GM23338 (cell line): Measurements from ENCODE around the gene RCL1. TPM values are rescaled to one million over a fixed set of nuclear protein-coding genes. Genes with fewer than 3 reads are reported as not detected.

Source experiments
- ATAC-seq: fragments of 200-7000 bp; cut with Tn5 transposase; 3 replicates; pipeline ENCODE4 v1.9.1; 2020
- DNase-seq: peaks from one replicate; pipeline ENCODE4 v3.0.0-alpha.2; 2015; ENCODE audit warnings: low spot score
- H2AFZ ChIP-seq: fragments of 200-600 bp; sonication (generic); 2 replicates; pipeline ENCODE4 v1.8.0; 2016; ENCODE audit warnings: antibody characterized with exemption, mild to moderate bottlenecking, moderate library complexity
- H3F3A ChIP-seq: fragments of 200-600 bp; sonication (generic); replicated peaks from 2 replicates; pipeline ENCODE4 v1.8.0; 2017; ENCODE audit warnings: antibody characterized with exemption, mixed run types, low read depth
- H3K27ac ChIP-seq: fragments of 200-600 bp; sonication (generic); 2 replicates; pipeline ENCODE4 v1.6.1; 2016; ENCODE audit warnings: low read depth
- H3K27me3 ChIP-seq: fragments of 200-600 bp; sonication (generic); 2 replicates; pipeline ENCODE4 v1.8.0; 2016; ENCODE audit warnings: mild to moderate bottlenecking, mixed run types, moderate library complexity; ENCODE audit not compliant: insufficient read depth
- H3K36me3 ChIP-seq: fragments of 200-600 bp; sonication (generic); 2 replicates; pipeline ENCODE4 v1.8.0; 2016; ENCODE audit warnings: mild to moderate bottlenecking; ENCODE audit not compliant: insufficient read depth
- H3K4me1 ChIP-seq: fragments of 200-600 bp; sonication (generic); 2 replicates; pipeline ENCODE4 v1.8.0; 2016; ENCODE audit warnings: mild to moderate bottlenecking, moderate library complexity; ENCODE audit not compliant: insufficient read depth
- H3K4me2 ChIP-seq: fragments of 200-600 bp; sonication (generic); 2 replicates; pipeline ENCODE4 v1.7.1; 2017; ENCODE audit warnings: mixed run types
- H3K4me3 ChIP-seq: fragments of 200-600 bp; sonication (generic); 2 replicates; pipeline ENCODE4 v1.6.1; 2016; ENCODE audit warnings: mixed run types
- H3K79me2 ChIP-seq: fragments of 200-600 bp; sonication (generic); replicated peaks from 2 replicates; pipeline ENCODE4 v1.8.0; 2017; ENCODE audit warnings: mild to moderate bottlenecking; ENCODE audit not compliant: insufficient read depth
- H3K9me2 ChIP-seq: fragments of 200-600 bp; sonication (generic); 2 replicates; pipeline ENCODE4 v1.8.0; 2017; ENCODE audit not compliant: insufficient read depth
- H4K20me1 ChIP-seq: fragments of 200-600 bp; sonication (generic); replicated peaks from 2 replicates; pipeline ENCODE4 v1.8.0; 2017; ENCODE audit warnings: mild to moderate bottlenecking; ENCODE audit not compliant: insufficient read depth
- H3K27ac Mint-ChIP-seq: 2 replicates; pipeline ENCODE4 v1.8.0; 2020; ENCODE audit warnings: inconsistent platforms, mild to moderate bottlenecking, moderate library complexity, mixed read lengths
- H3K27me3 Mint-ChIP-seq: 3 replicates; pipeline ENCODE4 v1.8.0; 2022; ENCODE audit warnings: low read depth, mild to moderate bottlenecking, moderate library complexity, mixed read lengths, inconsistent platforms; ENCODE audit not compliant: insufficient read depth, poor library complexity
- H3K36me3 Mint-ChIP-seq: 3 replicates; pipeline ENCODE4 v1.8.0; 2021; ENCODE audit warnings: low read depth, mild to moderate bottlenecking, inconsistent platforms, moderate library complexity, mixed read lengths
- H3K4me1 Mint-ChIP-seq: 3 replicates; pipeline ENCODE4 v1.8.0; 2020; ENCODE audit warnings: mild to moderate bottlenecking, inconsistent platforms, mixed read lengths
- H3K4me3 Mint-ChIP-seq: 3 replicates; pipeline ENCODE4 v1.8.0; 2021; ENCODE audit warnings: moderate library complexity, mild to moderate bottlenecking, inconsistent platforms, mixed read lengths
- H3K9me3 Mint-ChIP-seq: 3 replicates; pipeline ENCODE4 v1.8.0; 2020; ENCODE audit warnings: moderate library complexity, mild to moderate bottlenecking, inconsistent platforms, mixed read lengths
- CREB1 ChIP-seq: fragments of 250-450 bp; sonication (Bioruptor Pico); IDR thresholded peaks from 2 replicates; pipeline ENCODE4 v1.5.0; 2020; ENCODE audit warnings: low read depth, mild to moderate bottlenecking, moderate library complexity
- EZH2 ChIP-seq: fragments of 200-600 bp; sonication (generic); IDR thresholded peaks from one replicate; pipeline ENCODE4 v1.8.0; 2017; ENCODE audit warnings: antibody characterized with exemption, mild to moderate bottlenecking, low read depth; ENCODE audit not compliant: unreplicated experiment
- EZH2phosphoT487 ChIP-seq: fragments of 200-600 bp; sonication (generic); IDR thresholded peaks from one replicate; pipeline ENCODE4 v1.8.1; 2018; ENCODE audit warnings: antibody characterized with exemption; ENCODE audit not compliant: unreplicated experiment
- NANOG ChIP-seq: IDR thresholded peaks from 2 replicates; pipeline ENCODE4 v1.6.1; 2016; ENCODE audit warnings: antibody characterized with exemption, borderline replicate concordance
- POLR2AphosphoS5 ChIP-seq: IDR thresholded peaks from 2 replicates; pipeline ENCODE4 v1.6.1; 2016; ENCODE audit warnings: antibody characterized with exemption, low read depth
- STAT1 ChIP-seq: IDR thresholded peaks from one replicate; pipeline ENCODE4 v1.6.1; 2016; ENCODE audit warnings: antibody characterized with exemption; ENCODE audit not compliant: unreplicated experiment
- ZNF114 ChIP-seq: fragments of 250-450 bp; sonication (Bioruptor Pico); IDR thresholded peaks from 2 replicates; pipeline ENCODE4 v1.5.0; 2020; ENCODE audit warnings: mild to moderate bottlenecking, moderate library complexity
- ZNF331 ChIP-seq: fragments of 250-450 bp; sonication (Bioruptor Pico); IDR thresholded peaks from 2 replicates; pipeline ENCODE4 v1.5.0; 2020; ENCODE audit warnings: low read depth, mild to moderate bottlenecking, moderate library complexity
- ZNF462 ChIP-seq: fragments of 250-450 bp; sonication (Bioruptor Pico); IDR thresholded peaks from 2 replicates; pipeline ENCODE4 v1.5.0; 2020; ENCODE audit warnings: mild to moderate bottlenecking, moderate library complexity
- polyA plus RNA-seq: library from polyadenylated mRNA; unstranded; fragments of >200 nt; fragmentation: Nextera tagmentation; extraction: Ambion mirVana; gene quantifications from 2 replicates; pipeline ENCODE4 v1.2.1, GENCODE V29; 2016
- total RNA-seq: library from RNA; depleted of rRNA; stranded (reverse); fragments of >200 nt; shearing (Covaris generic); gene quantifications from 2 replicates; pipeline ENCODE4 v1.2.3, GENCODE V29; 2014
- TF ChIP-seq, protein P1 (sequence below): IDR thresholded peaks from 2 replicates; pipeline ENCODE4 v1.6.1; 2016; ENCODE audit warnings: antibody characterized with exemption

RCL1 gene
- total and polyA plus RNA-seq, 2 experiments from 2014 or later, result 19.3 to 41.2 TPM

GRCh38 chr9:4780651-4781050 lies 12.1 kb upstream of the RCL1 start:
- Mint-ChIP-seq H3K9me3 (no peaks in the 10 kb centered on the region), H3K4me3 (no peak overlapping the region), H3K4me1 (peaks cover 15% of the 10 kb centered on the region), H3K36me3 (no peaks in the 10 kb centered on the region), H3K27me3 (peaks cover 2% of the 10 kb centered on the region), H3K27ac (no peak overlapping the region)
- Histone ChIP-seq H3K36me3 (no peaks in the 10 kb centered on the region), H3K79me2 (no peaks in the 10 kb centered on the region), H3F3A (no peaks in the 10 kb centered on the region), H4K20me1 (no peaks in the 10 kb centered on the region), H2AFZ (0 out of 2 replicates have a peak overlapping the region, but pooled peaks have one; percentile 59), H3K4me1 (peaks cover 6% of the 10 kb centered on the region; the same call in 1 of the 2 replicates), H3K4me2 (no peak overlapping the region), H3K4me3 (no peak overlapping the region), H3K27me3 (no peaks in the 10 kb centered on the region), H3K27ac (no peak overlapping the region), H3K9me2 (0 out of 2 replicates have a peak, but pooled peaks cover 9% of the 10 kb centered on the region)
- ATAC-seq (no peak), DNase-seq (no peak)
- no peak for TF ChIP-seq STAT1
- TF ChIP-seq, protein P1, sequence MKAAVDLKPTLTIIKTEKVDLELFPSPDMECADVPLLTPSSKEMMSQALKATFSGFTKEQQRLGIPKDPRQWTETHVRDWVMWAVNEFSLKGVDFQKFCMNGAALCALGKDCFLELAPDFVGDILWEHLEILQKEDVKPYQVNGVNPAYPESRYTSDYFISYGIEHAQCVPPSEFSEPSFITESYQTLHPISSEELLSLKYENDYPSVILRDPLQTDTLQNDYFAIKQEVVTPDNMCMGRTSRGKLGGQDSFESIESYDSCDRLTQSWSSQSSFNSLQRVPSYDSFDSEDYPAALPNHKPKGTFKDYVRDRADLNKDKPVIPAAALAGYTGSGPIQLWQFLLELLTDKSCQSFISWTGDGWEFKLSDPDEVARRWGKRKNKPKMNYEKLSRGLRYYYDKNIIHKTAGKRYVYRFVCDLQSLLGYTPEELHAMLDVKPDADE, result no peak
- TF ChIP-seq ZNF331 (CRISPR knock-in tag), result no peak
- no peak for TF ChIP-seq NANOG
- TF ChIP-seq ZNF114, result no peak
- no peak for TF ChIP-seq CREB1 (CRISPR knock-in tag)
- no peak for TF ChIP-seq EZH2
- TF ChIP-seq ZNF462 (CRISPR knock-in tag), result no peak
- TF ChIP-seq POLR2AphosphoS5, result no peak
- no peak for TF ChIP-seq EZH2phosphoT487
